Spleen (tissue), 7 donors: Measurements from ENCODE around the gene BTBD1.

Source experiments
- POLR2A ChIP-seq, 3 donors: fragments of 450-650 bp; IDR thresholded peaks; one replicate each; pipeline ENCODE4 v1.5.1; 2017; ENCODE audit warnings: antibody characterized with exemption in 3 of 3, mild to moderate bottlenecking in 1 of 3
- POLR2AphosphoS5 ChIP-seq, 3 donors: sonication (generic); formaldehyde crosslinking; IDR thresholded peaks; one replicate each; pipeline ENCODE4 v1.5.1; 2017; ENCODE audit warnings: antibody characterized with exemption in 3 of 3
- TF ChIP-seq, protein P1 (sequence below), 11 experiments: fragments of 200-600 bp in 7 of 11; fragments of 450-650 bp in 4 of 11; sonication (generic) in 4 of 11; IDR thresholded peaks in 8 of 11; conservative IDR thresholded peaks in 3 of 11; 1 replicate in 7 of 11; 2 replicates in 4 of 11; pipeline versions ENCODE4 v1.4.0 to v1.8.0; 2016 to 2021; ENCODE audit warnings: antibody characterized with exemption in 11 of 11, inconsistent platforms in 4 of 11, mild to moderate bottlenecking in 1 of 11
- donor health status: DM: no; HTN: no; CAD: no; lungs with moderate emphysema.
- donor health status: DM: no; HTN: no; CAD: no.
- donor health status: DM: no; HTN: no; CAD: no.

DNA sequence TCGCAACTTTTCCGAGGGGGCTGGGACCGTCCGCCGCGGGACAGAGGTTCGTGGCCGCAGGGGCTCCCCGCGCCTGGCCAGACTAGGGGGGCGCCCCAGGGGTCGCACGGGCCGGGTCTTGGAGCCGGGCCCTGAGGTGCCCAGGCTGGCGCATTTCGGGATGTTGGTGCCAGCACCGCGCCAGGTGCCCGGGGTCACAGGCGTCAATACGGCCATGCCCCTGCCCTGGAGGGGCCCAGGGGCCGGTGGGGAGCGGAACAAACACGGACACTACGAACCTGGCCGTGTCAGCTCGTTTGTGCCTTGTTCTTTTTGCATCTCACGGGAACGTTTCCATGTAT lies 40.8 kb upstream of the BTBD1 start:
- no peak for TF ChIP-seq POLR2AphosphoS5 (IDR thresholded peaks at IDR 0.05)
- TF ChIP-seq, protein P1, sequence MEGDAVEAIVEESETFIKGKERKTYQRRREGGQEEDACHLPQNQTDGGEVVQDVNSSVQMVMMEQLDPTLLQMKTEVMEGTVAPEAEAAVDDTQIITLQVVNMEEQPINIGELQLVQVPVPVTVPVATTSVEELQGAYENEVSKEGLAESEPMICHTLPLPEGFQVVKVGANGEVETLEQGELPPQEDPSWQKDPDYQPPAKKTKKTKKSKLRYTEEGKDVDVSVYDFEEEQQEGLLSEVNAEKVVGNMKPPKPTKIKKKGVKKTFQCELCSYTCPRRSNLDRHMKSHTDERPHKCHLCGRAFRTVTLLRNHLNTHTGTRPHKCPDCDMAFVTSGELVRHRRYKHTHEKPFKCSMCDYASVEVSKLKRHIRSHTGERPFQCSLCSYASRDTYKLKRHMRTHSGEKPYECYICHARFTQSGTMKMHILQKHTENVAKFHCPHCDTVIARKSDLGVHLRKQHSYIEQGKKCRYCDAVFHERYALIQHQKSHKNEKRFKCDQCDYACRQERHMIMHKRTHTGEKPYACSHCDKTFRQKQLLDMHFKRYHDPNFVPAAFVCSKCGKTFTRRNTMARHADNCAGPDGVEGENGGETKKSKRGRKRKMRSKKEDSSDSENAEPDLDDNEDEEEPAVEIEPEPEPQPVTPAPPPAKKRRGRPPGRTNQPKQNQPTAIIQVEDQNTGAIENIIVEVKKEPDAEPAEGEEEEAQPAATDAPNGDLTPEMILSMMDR (IDR thresholded peaks at IDR 0.05 in 8 of 11, conservative IDR thresholded peaks at IDR 0.05 in 3 of 11): no peak
- TF ChIP-seq POLR2A (IDR thresholded peaks at IDR 0.05): no peak
